NK-92 (cell line): ENCODE results near the gene MYBPC3.

Experiments
- DNase-seq: peaks from one replicate; lab custom pipeline; 2025; ENCODE audit not compliant: unreplicated experiment; lab: John Stamatoyannopoulos, UW

Gene MYBPC3

DNA sequence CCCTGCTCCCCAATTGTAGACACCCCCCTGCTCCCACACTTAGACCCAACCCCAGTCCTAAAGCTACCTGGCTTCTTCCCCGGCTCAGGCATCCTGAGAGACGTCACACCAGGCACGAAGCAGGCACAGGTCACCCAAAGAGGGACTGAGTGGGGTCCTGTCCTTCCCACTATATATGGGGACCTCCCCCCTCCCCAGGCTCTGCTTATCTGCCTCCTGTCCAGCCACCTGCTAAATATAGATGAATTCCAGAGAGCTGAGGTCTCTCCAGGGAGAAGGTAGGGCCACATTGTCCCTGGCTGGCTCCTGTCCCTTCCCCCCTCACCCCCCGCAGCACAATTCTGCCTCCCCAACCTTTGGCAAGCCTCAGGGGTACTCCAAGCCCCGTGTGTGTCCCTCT, at the start of gene MYBPC3:
TSS of gene MYBPC3 (minus strand) at position 147 of the 400 bp plus-strand sequence. CDS start at position 92, 55 bp downstream.
- DNase-seq = no peak

DNA sequence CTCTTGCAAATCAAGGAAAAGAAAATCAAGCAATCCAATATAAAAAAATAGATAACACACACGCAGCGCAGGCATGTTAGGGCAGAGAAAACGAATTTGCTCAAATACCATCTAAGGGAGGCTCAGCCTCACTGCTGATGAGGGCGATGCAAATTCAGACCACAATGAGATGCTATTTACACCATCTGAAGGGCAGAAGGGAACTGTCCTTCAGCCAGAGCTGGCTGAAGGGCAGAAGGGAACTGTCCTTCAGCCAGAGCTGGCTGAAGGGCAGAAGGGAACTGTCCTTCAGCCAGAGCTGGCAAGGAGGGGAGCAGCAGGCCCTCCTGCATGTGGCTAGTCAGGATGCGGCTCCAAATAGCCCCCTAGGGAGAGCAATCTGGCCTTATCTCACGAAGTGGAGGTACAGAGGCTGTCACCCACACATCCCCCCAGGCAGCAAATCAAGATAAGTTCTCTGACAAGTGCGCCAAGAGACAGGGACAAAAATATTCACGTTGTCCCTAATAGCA, 48.3 kb upstream of the MYBPC3 start:
- DNase-seq = no peak

- no peak for DNase-seq
Measured at GRCh38 chr11:47399860-47400767, 47.6 kb upstream of the MYBPC3 start.

- DNase-seq = no peak
Measured at GRCh38 chr11:47398551-47398950, 46.0 kb upstream of the MYBPC3 start.

GRCh38 chr11:47398011-47398410, 45.5 kb upstream of the MYBPC3 start:
- no peak for DNase-seq

DNA sequence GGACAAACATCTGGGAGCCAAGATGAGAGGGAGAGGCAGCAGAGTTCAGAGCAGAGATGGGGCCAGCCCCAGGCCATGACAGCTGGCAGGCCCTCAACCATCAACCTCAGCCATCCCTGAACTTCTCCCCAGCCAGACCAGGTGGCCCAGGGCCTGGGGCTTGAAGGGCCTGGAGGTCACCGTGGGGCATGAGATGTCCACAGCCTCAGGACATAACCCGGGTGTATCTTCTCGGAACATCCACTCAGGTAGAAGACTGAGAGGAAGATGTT, 43.5 kb upstream of the MYBPC3 start:
- DNase-seq = no peak

- DNase-seq = no peak
Measured at GRCh38 chr11:47395223-47396048, 42.9 kb upstream of the MYBPC3 start.

DNA sequence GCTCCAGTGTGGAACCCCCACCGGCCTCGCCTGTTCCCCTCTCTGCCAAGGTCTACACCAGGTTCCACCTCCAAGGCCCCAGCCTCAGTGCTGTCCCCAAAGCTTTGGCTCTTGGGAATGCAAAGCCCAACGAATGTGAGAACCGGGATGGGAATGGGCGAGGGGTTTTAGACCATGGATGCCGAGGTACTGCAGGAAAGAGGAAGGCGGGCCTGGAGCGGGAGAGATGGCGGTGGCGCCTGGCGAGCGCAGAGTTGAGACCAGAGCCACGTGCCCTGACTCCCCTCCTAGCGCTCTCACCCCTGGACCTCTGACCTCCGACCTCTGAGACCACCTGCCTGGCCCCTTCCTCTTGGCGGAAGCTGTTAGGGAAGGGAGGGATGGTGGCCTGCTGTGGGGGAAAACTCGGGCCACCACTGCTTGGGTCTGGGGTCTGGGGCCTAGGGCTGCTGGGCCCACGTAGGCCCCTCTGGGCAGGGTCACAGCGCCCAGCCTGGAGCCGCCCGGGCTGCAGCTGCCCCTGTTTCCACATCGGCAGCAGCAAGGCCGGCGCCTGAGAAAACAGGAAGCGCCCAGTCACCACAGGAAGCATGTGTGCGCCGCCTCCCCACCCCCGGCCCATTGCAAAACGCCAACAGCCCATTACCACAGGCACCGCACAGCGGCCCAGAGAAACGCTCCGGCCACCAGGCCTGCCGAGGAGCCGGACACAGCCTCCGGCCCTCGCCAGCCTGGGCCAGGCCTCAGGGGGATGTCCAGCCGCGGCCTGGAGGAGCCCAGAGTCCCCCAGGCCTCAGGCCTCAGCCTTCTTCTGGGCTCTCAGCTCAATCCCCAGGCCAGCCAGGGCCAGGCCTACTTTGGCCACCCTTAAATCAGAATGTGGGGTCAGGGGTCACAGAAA, 42.1 kb upstream of the MYBPC3 start:
- DNase-seq = no peak

- DNase-seq = no peak
Measured at GRCh38 chr11:47394050-47394321, 41.5 kb upstream of the MYBPC3 start.

DNA sequence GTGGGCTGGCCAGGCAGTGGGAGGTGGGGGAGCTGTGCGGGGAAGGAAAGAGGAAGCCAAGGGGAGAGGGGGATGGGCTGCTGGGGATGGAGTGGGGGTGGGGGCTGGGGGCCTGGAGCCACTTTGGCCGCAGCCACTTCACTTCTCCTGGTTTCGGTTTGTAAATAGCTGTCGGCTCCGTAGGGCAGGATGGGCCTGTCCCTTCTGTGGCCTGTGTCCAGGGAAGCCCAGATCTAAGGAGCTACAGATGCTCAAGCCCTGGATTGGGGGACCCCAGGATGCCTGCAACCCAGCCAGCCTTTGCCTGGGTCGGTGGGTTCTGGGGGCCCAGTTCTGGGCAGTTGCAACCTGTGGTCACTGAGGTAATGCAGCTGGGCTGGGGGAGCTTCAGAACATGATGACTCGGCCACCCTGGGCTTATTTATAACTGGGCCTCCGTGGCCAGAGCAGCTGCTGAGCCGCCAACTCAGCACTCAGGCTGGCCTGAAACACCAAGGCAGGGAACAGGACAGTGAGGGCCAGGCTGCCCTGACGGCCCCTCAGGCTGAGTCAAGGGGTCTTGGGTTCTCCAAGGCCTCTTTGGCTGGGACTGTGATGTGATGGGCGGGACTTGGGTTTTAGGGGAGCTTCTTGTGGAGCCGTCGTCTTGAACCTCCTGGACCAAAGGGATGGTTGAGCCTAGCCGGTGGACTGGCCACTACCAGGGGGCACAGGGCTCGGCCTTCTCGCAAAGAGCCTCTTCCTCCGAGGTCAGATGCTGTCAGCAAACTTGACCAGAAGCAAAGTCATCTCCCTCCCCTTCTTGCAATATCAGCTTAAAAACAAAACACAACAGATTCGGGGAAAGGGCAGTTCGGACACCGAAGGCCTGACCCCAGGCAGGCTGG, 40.9 kb upstream of the MYBPC3 start:
- no peak for DNase-seq

- DNase-seq = no peak
Measured at GRCh38 chr11:47392546-47393162, 40.2 kb upstream of the MYBPC3 start.

DNA sequence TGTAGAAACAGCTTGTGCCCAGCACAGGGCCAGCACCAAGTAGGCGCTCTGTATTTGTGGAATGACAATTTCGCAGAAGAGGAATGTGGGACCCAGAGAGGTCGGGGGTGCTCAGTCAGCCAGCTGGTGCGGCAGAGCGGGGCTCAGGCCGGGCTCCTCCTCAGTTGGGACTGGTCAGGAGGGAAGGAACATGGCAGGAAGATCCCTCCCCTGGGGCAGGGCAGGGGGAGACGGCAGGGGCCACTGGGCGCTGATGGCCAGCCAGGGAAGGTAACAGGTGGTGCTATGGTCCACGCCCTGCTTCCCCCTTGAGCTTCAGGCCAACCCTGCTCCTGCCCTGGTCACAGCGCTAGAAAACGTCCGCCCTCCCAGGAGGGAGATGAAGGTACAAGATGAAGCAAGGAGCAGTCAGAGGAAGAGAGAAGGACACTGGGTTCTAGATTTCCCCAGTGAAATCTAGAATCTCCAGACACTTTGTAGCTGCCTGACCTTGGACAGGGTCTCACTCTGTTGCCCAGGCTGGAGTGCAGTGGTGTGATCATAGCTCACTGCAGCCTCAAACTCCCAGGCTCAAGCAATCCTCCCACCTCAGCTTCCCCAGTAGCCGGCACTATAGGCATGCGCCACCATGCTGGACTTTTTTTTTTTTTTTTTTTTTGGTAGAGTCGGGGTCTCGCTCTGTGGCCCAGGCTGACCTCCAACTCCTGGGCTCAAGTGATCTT, 39.4 kb upstream of the MYBPC3 start:
- no peak for DNase-seq

DNA sequence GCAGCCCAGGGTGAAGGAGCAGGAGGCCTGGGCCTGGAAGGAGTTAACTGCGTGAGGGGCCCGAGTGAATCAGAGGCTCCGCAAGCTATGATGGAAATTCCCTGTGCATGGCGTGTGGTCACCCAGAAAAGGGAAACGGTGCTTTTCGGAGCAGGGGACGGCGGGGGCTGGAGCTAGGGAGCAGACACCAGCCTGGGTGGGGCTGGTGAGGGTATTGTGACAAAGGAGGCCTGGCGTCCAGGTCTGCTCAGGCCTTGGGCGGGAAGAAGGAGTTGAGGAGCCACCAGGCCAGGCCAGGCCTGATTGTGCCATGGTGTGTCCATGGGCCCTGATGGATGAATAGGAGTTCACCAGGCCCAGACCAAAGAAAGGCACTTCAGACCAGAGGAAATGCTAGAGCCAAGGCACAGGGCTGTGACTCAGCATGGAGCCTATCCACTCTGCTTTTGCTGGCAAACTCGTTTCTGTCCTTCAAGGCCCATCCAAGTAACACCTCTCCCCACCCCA, 38.6 kb upstream of the MYBPC3 start:
- no peak for DNase-seq

GRCh38 chr11:47390422-47390760, 37.9 kb upstream of the MYBPC3 start:
- DNase-seq = no peak

DNA sequence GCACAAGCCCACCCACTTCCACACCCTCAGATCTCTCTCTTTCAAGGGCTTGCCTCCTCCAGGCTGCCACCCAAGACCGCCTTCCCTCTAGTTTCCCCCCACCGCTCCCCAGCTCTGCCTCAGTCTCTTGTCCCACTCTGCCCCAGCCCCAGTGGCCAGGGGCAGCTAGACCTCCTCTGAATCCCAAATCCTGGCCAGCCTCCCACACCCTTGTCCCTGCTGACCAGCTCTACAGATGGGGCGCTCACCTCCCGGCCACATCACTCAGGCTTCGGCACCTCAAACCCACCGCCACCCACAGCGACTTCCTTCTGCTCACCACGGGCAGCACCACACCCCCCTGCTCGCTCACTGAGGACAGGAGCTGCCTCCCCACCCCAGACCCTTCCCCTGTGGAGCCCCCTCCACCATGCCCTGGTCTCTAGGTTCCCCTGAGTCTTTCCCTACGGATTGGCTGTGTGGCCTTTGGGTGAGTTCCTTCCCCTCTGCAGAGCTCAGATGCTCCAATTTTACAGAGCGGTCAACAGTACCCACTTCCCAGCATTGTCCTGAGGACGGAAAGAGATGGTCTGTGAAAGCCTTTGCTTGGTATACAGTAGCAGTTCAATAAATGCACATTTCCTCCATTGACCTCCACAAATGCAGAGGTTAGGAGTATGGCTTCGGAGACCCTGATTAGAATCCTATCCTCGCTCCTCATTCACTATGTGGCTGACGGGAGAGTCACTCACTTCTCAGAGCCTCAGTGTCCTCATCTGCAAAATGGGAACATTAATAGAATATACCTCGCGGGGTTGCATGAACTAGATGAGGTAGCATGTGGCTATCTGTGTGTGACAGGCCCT, 37.3 kb upstream of the MYBPC3 start:
- no peak for DNase-seq

GRCh38 chr11:47388697-47389576, 36.4 kb upstream of the MYBPC3 start:
- no peak for DNase-seq
